HEK293 (cell line): ENCODE data around the gene MED13L.

ENCODE experiments used
- CTCF ChIP-seq: fragments of 450-650 bp; formaldehyde crosslinking; IDR thresholded peaks from 2 replicates; pipeline ENCODE4 v1.5.1; 2016; ENCODE audit warnings: missing biosample characterization, missing genetic modification characterization
- ELK4 ChIP-seq: IDR thresholded peaks from 2 replicates; pipeline ENCODE4 v1.6.1; 2011; ENCODE audit warnings: mild to moderate bottlenecking, low read depth, low read length, borderline replicate concordance
- PATZ1 ChIP-seq: fragments of 450-650 bp; formaldehyde crosslinking; IDR thresholded peaks from 2 replicates; pipeline ENCODE4 v1.5.1; 2016; ENCODE audit warnings: missing biosample characterization, missing genetic modification characterization
- ZBTB17 ChIP-seq: fragments of 450-650 bp; formaldehyde crosslinking; IDR thresholded peaks from 2 replicates; pipeline ENCODE4 v1.5.1; 2016; ENCODE audit warnings: missing biosample characterization, missing genetic modification characterization
- ZNF175 ChIP-seq: fragments of 450-650 bp; formaldehyde crosslinking; IDR thresholded peaks from 2 replicates; pipeline ENCODE4 v1.5.1; 2016; ENCODE audit warnings: missing biosample characterization, missing genetic modification characterization
- ZNF266 ChIP-seq: fragments of 450-650 bp; formaldehyde crosslinking; IDR thresholded peaks from 2 replicates; pipeline ENCODE4 v1.5.1; 2016; ENCODE audit warnings: missing biosample characterization, missing genetic modification characterization, low read depth

- TF ChIP-seq CTCF (tag by site-specific recombination) (no peak), ZNF266 (tag by site-specific recombination) (no peak), PATZ1 (tag by site-specific recombination) (no peak), ELK4 (no peak), ZBTB17 (tag by site-specific recombination) (no peak), ZNF175 (tag by site-specific recombination) (no peak)
Observed at GRCh38 chr12:116060764-116061163, 216.7 kb downstream of the MED13L start.
